ENCODE measurements around the gene AP1G2.

DNA sequence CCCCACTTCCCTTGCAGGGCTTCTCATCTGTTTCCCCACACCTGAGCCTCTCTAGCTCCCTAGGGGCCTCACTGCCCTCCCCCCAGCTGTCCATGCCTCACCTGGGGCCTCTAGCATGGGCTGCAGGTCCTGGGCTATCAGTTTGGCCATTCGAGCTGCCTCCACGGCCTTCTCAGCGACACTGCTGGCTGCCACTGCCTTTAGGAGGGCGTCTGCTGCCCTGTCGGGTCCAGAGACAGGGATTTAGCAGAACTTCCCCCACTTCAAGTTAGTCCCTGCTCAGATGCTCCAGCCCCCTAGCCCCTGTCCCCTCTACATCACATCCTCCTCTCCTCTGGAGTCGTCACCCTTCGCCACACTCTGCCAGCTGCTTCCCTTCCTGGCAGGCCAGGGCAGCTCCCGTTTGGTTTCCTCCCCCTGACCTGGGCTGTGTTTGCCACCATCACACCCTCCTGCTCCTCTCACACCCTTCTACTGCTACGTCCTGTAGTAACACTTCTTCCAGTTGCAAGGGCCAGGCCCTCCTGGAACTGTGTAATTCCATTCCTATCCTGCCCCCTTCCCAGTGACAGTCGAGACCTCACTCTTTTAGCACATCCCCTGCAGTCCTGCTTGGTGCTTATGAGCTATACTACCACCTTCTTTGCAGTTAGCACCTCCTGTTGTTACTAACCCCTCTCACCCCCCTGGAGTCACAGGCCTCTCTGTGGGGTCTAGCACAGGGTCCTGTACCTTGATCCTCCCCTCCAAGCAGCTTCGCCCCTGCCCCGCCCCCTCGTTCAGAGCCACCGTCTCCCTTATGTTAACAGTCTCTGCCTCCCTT is 4.3 kb upstream of the AP1G2 start:
- TF ChIP-seq, protein P1, sequence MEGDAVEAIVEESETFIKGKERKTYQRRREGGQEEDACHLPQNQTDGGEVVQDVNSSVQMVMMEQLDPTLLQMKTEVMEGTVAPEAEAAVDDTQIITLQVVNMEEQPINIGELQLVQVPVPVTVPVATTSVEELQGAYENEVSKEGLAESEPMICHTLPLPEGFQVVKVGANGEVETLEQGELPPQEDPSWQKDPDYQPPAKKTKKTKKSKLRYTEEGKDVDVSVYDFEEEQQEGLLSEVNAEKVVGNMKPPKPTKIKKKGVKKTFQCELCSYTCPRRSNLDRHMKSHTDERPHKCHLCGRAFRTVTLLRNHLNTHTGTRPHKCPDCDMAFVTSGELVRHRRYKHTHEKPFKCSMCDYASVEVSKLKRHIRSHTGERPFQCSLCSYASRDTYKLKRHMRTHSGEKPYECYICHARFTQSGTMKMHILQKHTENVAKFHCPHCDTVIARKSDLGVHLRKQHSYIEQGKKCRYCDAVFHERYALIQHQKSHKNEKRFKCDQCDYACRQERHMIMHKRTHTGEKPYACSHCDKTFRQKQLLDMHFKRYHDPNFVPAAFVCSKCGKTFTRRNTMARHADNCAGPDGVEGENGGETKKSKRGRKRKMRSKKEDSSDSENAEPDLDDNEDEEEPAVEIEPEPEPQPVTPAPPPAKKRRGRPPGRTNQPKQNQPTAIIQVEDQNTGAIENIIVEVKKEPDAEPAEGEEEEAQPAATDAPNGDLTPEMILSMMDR (IDR thresholded peaks at IDR 0.05) = no peak
- no peak for TF ChIP-seq POLR2A (IDR thresholded peaks at IDR 0.05)

All from thyroid gland (tissue), 4 donors.